Loucy (cell line): Measurements from ENCODE around the gene LHFPL6.

Source experiments
- CTCF ChIP-seq: fragments of 200-600 bp; sonication (generic); conservative IDR thresholded peaks from 2 replicates; pipeline ENCODE4 v1.5.1; 2014; ENCODE audit warnings: mild to moderate bottlenecking, antibody characterized with exemption, low read length
- EZH2phosphoT487 ChIP-seq: fragments of 200-600 bp; IDR thresholded peaks from 2 replicates; pipeline ENCODE4 v1.6.1; 2018; ENCODE audit warnings: antibody characterized with exemption, mild to moderate bottlenecking, moderate library complexity, borderline replicate concordance

GRCh38 chr13:39317291-39317690 lies 285.7 kb downstream of the LHFPL6 start:
- TF ChIP-seq CTCF (no peak), EZH2phosphoT487 (no peak)
